Peyer's patch (tissue), 4 donors: Measurements from ENCODE around the gene GPC6.

Experiments
- CTCF ChIP-seq, 6 experiments: fragments of 450-650 bp in 4 of 6; fragments of 200-600 bp in 2 of 6; sonication (generic) in 1 of 6; IDR thresholded peaks; one replicate each; pipeline ENCODE4 v1.5.1; 2017 to 2019; ENCODE audit warnings: antibody characterized with exemption in 6 of 6, mild to moderate bottlenecking in 3 of 6, moderate library complexity in 1 of 6
- POLR2A ChIP-seq, 2 donors: fragments of 450-650 bp; IDR thresholded peaks; one replicate each; pipeline ENCODE4 v1.5.1; 2017; ENCODE audit warnings: antibody characterized with exemption in 2 of 2, mild to moderate bottlenecking in 2 of 2, moderate library complexity in 2 of 2

- no peak for TF ChIP-seq CTCF (IDR thresholded peaks at IDR 0.05)
- no peak for TF ChIP-seq POLR2A (IDR thresholded peaks at IDR 0.05)
These were observed 579.1 kb downstream of the GPC6 start for GRCh38 chr13:93805736-93806135.
